Neural progenitor cell (in vitro differentiated cells): ENCODE data around the gene SEL1L3. TPM values are rescaled to one million over a fixed set of nuclear protein-coding genes. Genes with fewer than 3 reads are reported as not detected.

Source experiments
- DNase-seq: peaks from one replicate; pipeline ENCODE4 v3.0.0-alpha.2; 2016; ENCODE audit warnings: low spot score
- H2AFZ ChIP-seq: fragments of 200-600 bp; sonication (generic); replicated peaks from 2 replicates; pipeline ENCODE4 v1.6.1; 2016; ENCODE audit warnings: antibody characterized with exemption
- H3F3A ChIP-seq: fragments of 200-600 bp; sonication (generic); 2 replicates; pipeline ENCODE4 v1.6.1; 2016; ENCODE audit warnings: antibody characterized with exemption, low read depth
- H3K27ac ChIP-seq: fragments of 200-600 bp; sonication (generic); 2 replicates; pipeline ENCODE4 v1.5.1; 2016; ENCODE audit warnings: mild to moderate bottlenecking
- H3K27me3 ChIP-seq: fragments of 200-600 bp; sonication (generic); 2 replicates; pipeline ENCODE4 v1.6.1; 2016; ENCODE audit warnings: mild to moderate bottlenecking, moderate library complexity
- H3K36me3 ChIP-seq: fragments of 200-600 bp; sonication (generic); 2 replicates; pipeline ENCODE4 v1.5.1; 2016
- H3K4me1 ChIP-seq: fragments of 200-600 bp; sonication (generic); 2 replicates; pipeline ENCODE4 v1.6.1; 2016; ENCODE audit warnings: mixed run types
- H3K4me2 ChIP-seq: fragments of 200-600 bp; sonication (generic); 2 replicates; pipeline ENCODE4 v1.6.1; 2016
- H3K4me3 ChIP-seq: fragments of 200-600 bp; sonication (generic); 2 replicates; pipeline ENCODE4 v1.5.1; 2016
- H3K79me2 ChIP-seq: fragments of 200-600 bp; sonication (generic); 2 replicates; pipeline ENCODE4 v1.6.1; 2016; ENCODE audit warnings: low read depth
- H3K9ac ChIP-seq: fragments of 200-600 bp; sonication (generic); 2 replicates; pipeline ENCODE4 v1.6.1; 2016
- H3K9me3 ChIP-seq: fragments of 200-600 bp; sonication (generic); 2 replicates; pipeline ENCODE4 v1.5.1; 2016; ENCODE audit warnings: low read depth
- H4K20me1 ChIP-seq: fragments of 200-600 bp; sonication (generic); 2 replicates; pipeline ENCODE4 v1.6.1; 2016; ENCODE audit warnings: low read depth
- H3K27ac Mint-ChIP-seq: 3 replicates; pipeline ENCODE4 v1.8.0; 2021; ENCODE audit warnings: mixed read lengths
- H3K27me3 Mint-ChIP-seq: 2 replicates; pipeline ENCODE4 v1.8.0; 2022; ENCODE audit warnings: low read depth, mild to moderate bottlenecking, inconsistent platforms, moderate library complexity, mixed read lengths; ENCODE audit not compliant: insufficient read depth
- H3K36me3 Mint-ChIP-seq: 3 replicates; pipeline ENCODE4 v1.8.0; 2021; ENCODE audit warnings: mixed read lengths
- H3K4me1 Mint-ChIP-seq: 3 replicates; pipeline ENCODE4 v1.8.0; 2021; ENCODE audit warnings: mixed read lengths
- H3K4me3 Mint-ChIP-seq: 3 replicates; pipeline ENCODE4 v1.8.0; 2021; ENCODE audit warnings: mild to moderate bottlenecking, moderate library complexity, mixed read lengths
- H3K9me3 Mint-ChIP-seq: 3 replicates; pipeline ENCODE4 v1.8.0; 2020; ENCODE audit warnings: mixed read lengths
- CTCF ChIP-seq: fragments of 200-600 bp; sonication (generic); IDR thresholded peaks from 2 replicates; pipeline ENCODE4 v1.5.1; 2017; ENCODE audit warnings: antibody characterized with exemption, mild to moderate bottlenecking
- EZH2 ChIP-seq: fragments of 200-600 bp; sonication (generic); IDR thresholded peaks from 2 replicates; pipeline ENCODE4 v1.6.1; 2017; ENCODE audit warnings: antibody characterized with exemption, mild to moderate bottlenecking, moderate library complexity
- EZH2phosphoT487 ChIP-seq: fragments of 200-600 bp; sonication (generic); IDR thresholded peaks from 2 replicates; pipeline ENCODE4 v1.6.1; 2017; ENCODE audit warnings: antibody characterized with exemption
- total RNA-seq: library from RNA; depleted of rRNA; stranded (reverse); fragments of >200 nt; gene quantifications from 2 replicates; pipeline ENCODE4 v1.2.3, GENCODE V29; 2015; ENCODE audit warnings: low replicate concordance

SEL1L3 gene
- total RNA-seq, 1 donor from 2014 or later = 87.2 TPM

- Mint-ChIP-seq H3K27me3 (no peaks in the 10 kb centered on the region), H3K4me1 (no peaks in the 10 kb centered on the region), H3K36me3 (peaks cover 3% of the 10 kb centered on the region), H3K9me3 (no peaks in the 10 kb centered on the region), H3K4me3 (no peak overlapping the region), H3K27ac (no peak overlapping the region)
- no peaks in the 10 kb centered on the region for H3K79me2 ChIP-seq
- no peaks in the 10 kb centered on the region for H4K20me1 ChIP-seq
- H3K9me3 ChIP-seq = no peaks in the 10 kb centered on the region
- no peaks in the 10 kb centered on the region for H3F3A ChIP-seq
- no peaks in the 10 kb centered on the region for H3K27me3 ChIP-seq
- DNase-seq = no peak
- no peak for TF ChIP-seq EZH2
- no peak for TF ChIP-seq CTCF
- TF ChIP-seq EZH2phosphoT487 = no peak
- no peak overlapping the region for H3K27ac ChIP-seq
- H2AFZ ChIP-seq = no peak overlapping the region
- H3K4me3 ChIP-seq = no peak overlapping the region
- no peaks in the 10 kb centered on the region for H3K36me3 ChIP-seq
- H3K4me1 ChIP-seq = peaks cover 11% of the 10 kb centered on the region
- H3K9ac ChIP-seq = no peak overlapping the region
- H3K4me2 ChIP-seq = no peak overlapping the region
Measured at GRCh38 chr4:25837107-25837506, 25.7 kb downstream of the SEL1L3 start.

GRCh38 chr4:25835384-25835783, 27.4 kb downstream of the SEL1L3 start:
- Mint-ChIP-seq H3K27ac (no peak overlapping the region), H3K9me3 (no peaks in the 10 kb centered on the region), H3K27me3 (no peaks in the 10 kb centered on the region), H3K36me3 (peaks cover 1% of the 10 kb centered on the region), H3K4me3 (no peak overlapping the region), H3K4me1 (no peaks in the 10 kb centered on the region)
- no peak overlapping the region for H3K4me3 ChIP-seq
- peaks cover 11% of the 10 kb centered on the region for H3K4me1 ChIP-seq
- H3K27me3 ChIP-seq = no peaks in the 10 kb centered on the region
- H3K9me3 ChIP-seq = no peaks in the 10 kb centered on the region
- H2AFZ ChIP-seq = no peak overlapping the region
- H3F3A ChIP-seq = no peaks in the 10 kb centered on the region
- H3K36me3 ChIP-seq = no peaks in the 10 kb centered on the region
- H3K9ac ChIP-seq = no peak overlapping the region
- no peaks in the 10 kb centered on the region for H4K20me1 ChIP-seq
- no peaks in the 10 kb centered on the region for H3K79me2 ChIP-seq
- no peak overlapping the region for H3K27ac ChIP-seq
- TF ChIP-seq EZH2phosphoT487 (no peak), EZH2 (no peak), CTCF (no peak)
- no peak overlapping the region for H3K4me2 ChIP-seq
- DNase-seq = no peak

GRCh38 chr4:25834411-25835107, 28.2 kb downstream of the SEL1L3 start:
- H3K27me3 Mint-ChIP-seq = no peaks in the 10 kb centered on the region
- H4K20me1 ChIP-seq = no peaks in the 10 kb centered on the region
- no peaks in the 10 kb centered on the region for H3K9me3 Mint-ChIP-seq
- peaks cover 1% of the 10 kb centered on the region for H3K36me3 Mint-ChIP-seq
- H3K27me3 ChIP-seq = no peaks in the 10 kb centered on the region
- H3K9ac ChIP-seq = no peak overlapping the region
- no peaks in the 10 kb centered on the region for H3F3A ChIP-seq
- no peaks in the 10 kb centered on the region for H3K9me3 ChIP-seq
- no peak for DNase-seq
- no peak overlapping the region for H3K27ac Mint-ChIP-seq
- no peak overlapping the region for H2AFZ ChIP-seq
- TF ChIP-seq EZH2phosphoT487 (no peak), EZH2 (no peak), CTCF (no peak)
- H3K79me2 ChIP-seq = no peaks in the 10 kb centered on the region
- peaks cover 11% of the 10 kb centered on the region for H3K4me1 ChIP-seq
- H3K4me1 Mint-ChIP-seq = no peaks in the 10 kb centered on the region
- no peak overlapping the region for H3K4me3 Mint-ChIP-seq
- H3K4me2 ChIP-seq = no peak overlapping the region
- H3K36me3 ChIP-seq = no peaks in the 10 kb centered on the region
- no peak overlapping the region for H3K27ac ChIP-seq
- no peak overlapping the region for H3K4me3 ChIP-seq
